ENCODE data around the gene TMEM95.

The TMEM95 gene, protein sequence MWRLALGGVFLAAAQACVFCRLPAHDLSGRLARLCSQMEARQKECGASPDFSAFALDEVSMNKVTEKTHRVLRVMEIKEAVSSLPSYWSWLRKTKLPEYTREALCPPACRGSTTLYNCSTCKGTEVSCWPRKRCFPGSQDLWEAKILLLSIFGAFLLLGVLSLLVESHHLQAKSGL

GRCh38 chr17:7355053-7355452 is at the start of gene TMEM95:
Gene TMEM95 (plus strand): TSS chr17:7355156. CDS start chr17:7355205, 49 bp downstream.
- no peaks in the 10 kb centered on the region for H3K27me3 ChIP-seq (ENCODE audit: low read depth, low read length)
- peaks cover 15 to 44% of the 10 kb centered on the region in 2 donors for H3K4me1 ChIP-seq (ENCODE audit: control insufficient read depth in 1 of 2, insufficient read depth in 2 of 2, low read length in 2 of 2)
- peaks cover 0 to 9% of the 10 kb centered on the region in 2 donors for H3K36me3 ChIP-seq (ENCODE audit: control insufficient read depth in 1 of 2, insufficient read depth in 2 of 2, low read length in 2 of 2)
- H3K27ac ChIP-seq (ENCODE audit: low read length), result peak within 1 kb of the TSS; percentile 34
- no peak within 1 kb of the TSS for H3K4me3 ChIP-seq (ENCODE audit: low read depth in 1 of 2, low read length in 2 of 2)
- H3K9me3 ChIP-seq (ENCODE audit: control insufficient read depth in 1 of 2, low read length in 2 of 2), result no peaks in the 10 kb centered on the region

DNA sequence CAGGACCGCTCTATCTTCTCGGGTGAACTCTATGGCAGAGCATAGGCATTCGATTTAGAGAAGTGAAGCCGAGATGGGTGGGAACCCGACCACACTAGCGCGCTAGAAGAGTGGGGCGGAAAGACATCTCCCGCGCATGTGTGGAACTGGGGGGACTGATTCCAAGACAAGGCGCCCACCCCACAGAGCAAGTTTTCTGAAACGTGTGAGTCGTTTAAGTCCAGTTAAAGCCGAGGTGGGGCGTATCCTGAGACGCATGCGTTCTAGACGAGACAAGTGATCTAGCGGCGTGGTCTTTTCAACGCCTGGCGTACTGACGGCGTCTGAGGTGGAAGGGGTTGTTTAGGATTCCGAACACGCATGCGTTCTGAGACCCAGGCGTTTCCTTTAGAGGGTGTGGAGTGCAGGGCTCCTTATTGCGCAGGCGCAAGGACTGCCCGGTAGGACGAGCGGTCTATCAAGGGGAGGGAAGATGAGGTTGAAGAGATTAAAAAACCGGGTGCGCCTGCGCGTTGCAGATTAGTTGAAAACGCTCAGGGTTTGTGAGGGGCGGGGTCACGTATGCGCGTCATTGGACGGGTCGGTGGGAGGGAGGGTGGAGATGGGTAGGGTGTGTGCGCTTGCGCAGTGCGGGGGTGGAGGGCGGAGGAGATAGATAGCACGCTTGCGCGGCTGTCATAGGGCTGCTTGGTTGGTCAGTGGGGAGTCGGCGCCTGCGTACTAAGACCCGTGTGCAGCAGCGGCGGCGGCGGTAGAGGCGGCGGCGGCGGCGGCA is 47.9 kb upstream of the TMEM95 start, which contains the start of gene EIF5A:
Gene EIF5A (plus strand): TSS at position 718 of the 775 bp plus-strand sequence. CDS start 2,008 bp downstream, outside the sequence.
- peak within 1 kb of the TSS; percentile 91 to 93 for H3K4me3 ChIP-seq (ENCODE audit: low read depth in 1 of 2, low read length in 2 of 2)

GRCh38 chr17:7307686-7308624 is 47.0 kb upstream of the TMEM95 start:
- Histone ChIP-seq H3K4me1 (ENCODE audit: control insufficient read depth in 1 of 2, insufficient read depth in 2 of 2, low read length in 2 of 2) (peaks cover 9 to 33% of the 10 kb centered on the region in 2 donors), H3K27ac (ENCODE audit: low read length) (peak overlapping the region; percentile 99), H3K27me3 (ENCODE audit: low read depth, low read length) (no peaks in the 10 kb centered on the region), H3K9me3 (ENCODE audit: control insufficient read depth in 1 of 2, low read length in 2 of 2) (no peaks in the 10 kb centered on the region), H3K4me3 (ENCODE audit: low read depth in 1 of 2, low read length in 2 of 2) (peak overlapping the region; percentile 91 to 93), H3K36me3 (ENCODE audit: control insufficient read depth in 1 of 2, insufficient read depth in 2 of 2, low read length in 2 of 2) (peaks cover 28 to 45% of the 10 kb centered on the region in 2 donors)

More for the DNA sequence above, 47.9 kb upstream of the TMEM95 start, which contains the start of gene EIF5A:
- Histone ChIP-seq H3K36me3 (ENCODE audit: control insufficient read depth in 1 of 2, insufficient read depth in 2 of 2, low read length in 2 of 2) (peaks cover 21 to 37% of the 10 kb centered on the region in 2 donors), H3K27ac (ENCODE audit: low read length) (peak within 1 kb of the TSS; percentile 99), H3K9me3 (ENCODE audit: control insufficient read depth in 1 of 2, low read length in 2 of 2) (no peaks in the 10 kb centered on the region), H3K4me1 (ENCODE audit: control insufficient read depth in 1 of 2, insufficient read depth in 2 of 2, low read length in 2 of 2) (peaks cover 9 to 26% of the 10 kb centered on the region in 2 donors), H3K27me3 (ENCODE audit: low read depth, low read length) (no peaks in the 10 kb centered on the region)

DNA sequence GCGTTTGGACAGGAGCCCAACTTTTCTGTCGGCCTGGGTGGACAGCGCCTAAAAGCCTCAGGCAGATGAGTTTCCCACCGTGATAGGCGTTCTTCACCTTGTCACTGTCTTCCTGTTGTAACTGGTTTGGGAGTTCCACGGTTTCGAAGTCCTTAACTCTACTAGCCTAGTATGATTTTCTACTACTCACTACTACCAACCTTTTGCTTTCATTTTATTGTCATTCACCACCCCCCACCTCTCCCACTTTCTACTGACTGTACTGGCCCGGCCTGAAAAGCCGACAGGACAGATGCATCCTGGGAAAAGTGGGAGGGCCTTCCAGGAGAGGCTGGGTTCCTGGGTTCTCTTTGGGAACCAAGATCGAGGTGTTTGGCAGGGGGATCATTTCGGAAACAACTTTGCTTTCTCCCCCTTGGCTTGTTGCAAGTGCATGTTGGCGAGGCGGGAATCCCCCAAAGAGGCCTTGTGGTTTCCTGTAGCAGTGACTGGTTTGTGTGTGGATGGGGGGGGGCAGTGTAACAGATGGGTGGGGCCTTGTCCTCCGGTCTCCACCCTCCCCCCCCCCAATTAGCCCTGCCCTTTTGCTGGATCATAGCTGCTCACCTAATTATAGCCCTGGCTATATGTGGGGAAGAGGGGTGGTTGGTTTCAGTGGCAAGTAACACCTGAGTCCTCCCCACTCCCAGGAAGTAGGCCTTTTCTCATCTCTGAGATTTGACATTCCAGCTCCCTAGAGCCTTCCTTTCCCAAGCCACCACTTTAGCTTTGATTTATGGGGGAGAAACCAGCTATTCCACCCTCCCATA is 46.1 kb upstream of the TMEM95 start:
- Histone ChIP-seq H3K27ac (ENCODE audit: low read length) (peak overlapping the region; percentile 99), H3K36me3 (ENCODE audit: control insufficient read depth in 1 of 2, insufficient read depth in 2 of 2, low read length in 2 of 2) (peaks cover 35 to 54% of the 10 kb centered on the region in 2 donors), H3K27me3 (ENCODE audit: low read depth, low read length) (no peaks in the 10 kb centered on the region), H3K4me1 (ENCODE audit: control insufficient read depth in 1 of 2, insufficient read depth in 2 of 2, low read length in 2 of 2) (peaks cover 9 to 42% of the 10 kb centered on the region in 2 donors), H3K9me3 (ENCODE audit: control insufficient read depth in 1 of 2, low read length in 2 of 2) (no peaks in the 10 kb centered on the region), H3K4me3 (ENCODE audit: low read depth in 1 of 2, low read length in 2 of 2) (peak overlapping the region; percentile 91 to 93)

- Histone ChIP-seq H3K27ac (ENCODE audit: low read length) (no peak overlapping the region), H3K4me1 (ENCODE audit: control insufficient read depth in 1 of 2, insufficient read depth in 2 of 2, low read length in 2 of 2) (peaks cover 14 to 50% of the 10 kb centered on the region in 2 donors), H3K36me3 (ENCODE audit: control insufficient read depth in 1 of 2, insufficient read depth in 2 of 2, low read length in 2 of 2) (peaks cover 40 to 55% of the 10 kb centered on the region in 2 donors), H3K9me3 (ENCODE audit: control insufficient read depth in 1 of 2, low read length in 2 of 2) (no peaks in the 10 kb centered on the region), H3K27me3 (ENCODE audit: low read depth, low read length) (no peaks in the 10 kb centered on the region), H3K4me3 (ENCODE audit: low read depth in 1 of 2, low read length in 2 of 2) (peak overlapping the region; percentile 91 to 93)
Observed at GRCh38 chr17:7309628-7310027, 45.3 kb upstream of the TMEM95 start.

DNA sequence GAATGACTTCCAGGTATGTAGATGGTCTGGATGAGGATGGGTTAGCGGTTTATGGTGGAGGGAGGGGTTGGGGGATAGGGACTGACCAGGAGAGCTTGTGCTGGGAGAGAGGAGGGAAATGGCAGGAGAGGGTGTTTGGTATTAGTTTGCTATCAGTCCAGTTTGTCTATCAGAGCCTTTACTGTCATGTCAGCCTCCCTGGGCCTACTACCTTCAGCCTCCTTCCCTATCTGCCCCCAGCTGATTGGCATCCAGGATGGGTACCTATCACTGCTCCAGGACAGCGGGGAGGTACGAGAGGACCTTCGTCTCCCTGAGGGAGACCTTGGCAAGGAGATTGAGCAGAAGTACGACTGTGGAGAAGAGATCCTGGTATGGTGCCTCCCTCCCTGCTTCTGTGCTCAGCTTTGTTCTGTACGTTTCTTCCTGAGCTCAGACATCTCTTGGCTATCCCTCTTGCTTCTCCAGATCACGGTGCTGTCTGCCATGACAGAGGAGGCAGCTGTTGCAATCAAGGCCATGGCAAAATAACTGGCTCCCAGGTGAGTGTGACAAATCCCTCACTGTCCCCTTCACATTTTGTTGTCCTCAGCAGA is 43.7 kb upstream of the TMEM95 start:
- Histone ChIP-seq H3K4me3 (ENCODE audit: low read depth in 1 of 2, low read length in 2 of 2) (no peak overlapping the region), H3K9me3 (ENCODE audit: control insufficient read depth in 1 of 2, low read length in 2 of 2) (no peaks in the 10 kb centered on the region), H3K27me3 (ENCODE audit: low read depth, low read length) (no peaks in the 10 kb centered on the region), H3K27ac (ENCODE audit: low read length) (no peak overlapping the region), H3K36me3 (ENCODE audit: control insufficient read depth in 1 of 2, insufficient read depth in 2 of 2, low read length in 2 of 2) (peaks cover 40 to 55% of the 10 kb centered on the region in 2 donors), H3K4me1 (ENCODE audit: control insufficient read depth in 1 of 2, insufficient read depth in 2 of 2, low read length in 2 of 2) (peaks cover 21 to 56% of the 10 kb centered on the region in 2 donors)

- no peak overlapping the region for H3K4me3 ChIP-seq (ENCODE audit: low read depth in 1 of 2, low read length in 2 of 2)
- no peaks in the 10 kb centered on the region for H3K9me3 ChIP-seq (ENCODE audit: control insufficient read depth in 1 of 2, low read length in 2 of 2)
- H3K36me3 ChIP-seq (ENCODE audit: control insufficient read depth in 1 of 2, insufficient read depth in 2 of 2, low read length in 2 of 2), result peaks cover 45 to 63% of the 10 kb centered on the region in 2 donors
- H3K27ac ChIP-seq (ENCODE audit: low read length), result no peak overlapping the region
- H3K4me1 ChIP-seq (ENCODE audit: control insufficient read depth in 1 of 2, insufficient read depth in 2 of 2, low read length in 2 of 2), result peaks cover 22 to 56% of the 10 kb centered on the region in 2 donors
- no peaks in the 10 kb centered on the region for H3K27me3 ChIP-seq (ENCODE audit: low read depth, low read length)
Observed at GRCh38 chr17:7312432-7313087, 42.4 kb upstream of the TMEM95 start.

DNA sequence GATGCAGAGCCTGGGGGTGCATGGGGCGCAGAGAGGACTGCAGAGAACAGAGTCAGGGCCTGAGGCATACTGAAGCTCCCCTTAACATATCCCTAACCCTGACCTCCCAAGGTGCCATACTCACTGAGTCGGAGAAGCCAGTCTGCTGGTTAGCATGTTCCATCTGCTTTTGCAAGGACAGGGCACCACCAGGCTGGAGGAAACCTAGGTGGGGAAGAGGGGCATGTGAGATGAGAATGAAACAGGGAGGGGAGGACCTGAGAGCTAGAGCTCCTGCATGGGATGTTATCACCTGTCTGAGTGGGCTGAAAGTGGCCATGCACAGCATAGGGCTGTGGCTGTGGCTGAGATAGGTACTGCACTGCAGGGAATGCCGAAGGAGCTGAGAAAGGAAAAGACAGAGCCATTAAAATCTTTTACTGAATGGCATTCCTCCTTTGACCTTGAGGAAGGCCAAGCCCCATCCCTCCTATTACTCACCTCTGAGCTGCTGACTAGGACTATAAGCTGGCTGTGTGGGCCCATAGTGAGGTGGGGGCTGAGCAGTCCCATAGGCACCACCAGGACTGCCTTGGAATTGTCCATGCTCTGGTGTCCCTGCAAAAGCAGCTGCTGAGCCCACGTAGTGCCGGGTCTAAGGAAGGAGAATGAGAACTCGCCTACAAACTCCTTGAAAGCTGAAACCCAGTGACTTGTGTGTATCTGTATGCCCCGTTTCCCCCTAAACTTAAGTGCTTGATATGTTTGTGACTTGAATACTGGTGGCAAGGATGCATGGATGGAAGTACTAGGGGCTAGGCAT is 41.7 kb upstream of the TMEM95 start:
- Histone ChIP-seq H3K4me3 (ENCODE audit: low read depth in 1 of 2, low read length in 2 of 2) (no peak overlapping the region), H3K9me3 (ENCODE audit: control insufficient read depth in 1 of 2, low read length in 2 of 2) (no peaks in the 10 kb centered on the region), H3K36me3 (ENCODE audit: control insufficient read depth in 1 of 2, insufficient read depth in 2 of 2, low read length in 2 of 2) (peaks cover 53 to 68% of the 10 kb centered on the region in 2 donors), H3K27ac (ENCODE audit: low read length) (no peak overlapping the region), H3K27me3 (ENCODE audit: low read depth, low read length) (no peaks in the 10 kb centered on the region), H3K4me1 (ENCODE audit: control insufficient read depth in 1 of 2, insufficient read depth in 2 of 2, low read length in 2 of 2) (peaks cover 22 to 56% of the 10 kb centered on the region in 2 donors)

- Histone ChIP-seq H3K4me3 (ENCODE audit: low read depth in 1 of 2, low read length in 2 of 2) (peak overlapping the region; percentile 73 to 96), H3K36me3 (ENCODE audit: control insufficient read depth in 1 of 2, insufficient read depth in 2 of 2, low read length in 2 of 2) (peaks cover 59 to 72% of the 10 kb centered on the region in 2 donors), H3K27ac (ENCODE audit: low read length) (peak overlapping the region; percentile 74), H3K9me3 (ENCODE audit: control insufficient read depth in 1 of 2, low read length in 2 of 2) (no peaks in the 10 kb centered on the region), H3K4me1 (ENCODE audit: control insufficient read depth in 1 of 2, insufficient read depth in 2 of 2, low read length in 2 of 2) (peaks cover 22 to 50% of the 10 kb centered on the region in 2 donors), H3K27me3 (ENCODE audit: low read depth, low read length) (no peaks in the 10 kb centered on the region)
Observed at GRCh38 chr17:7313890-7314718, 40.9 kb upstream of the TMEM95 start.
